Bronchial epithelial cell (primary cell): ENCODE measurements around the gene CCT7. TPM values are rescaled to one million over a fixed set of nuclear protein-coding genes. Genes with fewer than 3 reads are reported as not detected.
A peak's percentile ranks its signal among the peaks of the same experiment; 100 is the strongest.

Source experiments
- DNase-seq: peaks from one replicate; pipeline ENCODE4 v3.0.0-alpha.2; 2010; ENCODE audit warnings: low read depth
- FAIRE-seq: peaks from 2 replicates; lab custom pipeline; 2011; peaks lifted over from hg19 to GRCh38; lab: Jason Lieb, UNC
- H3K27me3 ChIP-seq: 2 replicates; pipeline ENCODE4 v1.5.1; 2011; ENCODE audit warnings: low read length; ENCODE audit not compliant: control insufficient read depth, insufficient read depth
- H3K36me3 ChIP-seq: 2 replicates; pipeline ENCODE4 v1.5.1; 2011; ENCODE audit warnings: low read length; ENCODE audit not compliant: control insufficient read depth, insufficient read depth
- H3K4me3 ChIP-seq: 2 replicates; pipeline ENCODE4 v1.5.1; 2011; ENCODE audit warnings: mild to moderate bottlenecking, low read depth, low read length, control low read depth
- CTCF ChIP-seq: IDR thresholded peaks from 2 replicates; pipeline ENCODE4 v1.5.1; 2011; ENCODE audit warnings: mild to moderate bottlenecking, moderate library complexity, low read length, control low read depth, inconsistent platforms; ENCODE audit not compliant: insufficient read depth, severe bottlenecking
- total RNA-seq: library from RNA; depleted of rRNA; stranded (reverse); fragments of >200 nt; gene quantifications from 2 replicates; pipeline ENCODE4 v1.2.1, GENCODE V29; 2014

Gene CCT7
- total RNA-seq, 1 donor from 2014 or later: 362 TPM

GRCh38 chr2:73250872-73251846 is 17.1 kb downstream of the CCT7 start:
- H3K27me3 ChIP-seq: no peaks in the 10 kb centered on the region
- H3K4me3 ChIP-seq: no peak overlapping the region
- no peak for TF ChIP-seq CTCF
- no peak for FAIRE-seq
- peaks cover 44% of the 10 kb centered on the region for H3K36me3 ChIP-seq
- DNase-seq: no peak

- Histone ChIP-seq H3K4me3 (no peak overlapping the region), H3K36me3 (peaks cover 38% of the 10 kb centered on the region), H3K27me3 (no peaks in the 10 kb centered on the region)
- DNase-seq: no peak
- no peak for TF ChIP-seq CTCF
- no peak for FAIRE-seq
Observed at GRCh38 chr2:73252238-73253027, 18.3 kb downstream of the CCT7 start.

- no peak for TF ChIP-seq CTCF
- FAIRE-seq (peak; percentile 28), DNase-seq (no peak)
- no peak overlapping the region for H3K4me3 ChIP-seq
- H3K27me3 ChIP-seq: no peaks in the 10 kb centered on the region
- peaks cover 31% of the 10 kb centered on the region for H3K36me3 ChIP-seq
Observed at GRCh38 chr2:73253400-73253799, 19.3 kb downstream of the CCT7 start.

- H3K4me3 ChIP-seq: no peak overlapping the region
- FAIRE-seq: no peak
- no peak for TF ChIP-seq CTCF
- DNase-seq: peak; percentile 28
- no peaks in the 10 kb centered on the region for H3K27me3 ChIP-seq
- H3K36me3 ChIP-seq: peaks cover 28% of the 10 kb centered on the region
Observed at GRCh38 chr2:73253901-73254300, 19.8 kb downstream of the CCT7 start.

GRCh38 chr2:73254343-73255006 is 20.4 kb downstream of the CCT7 start:
- TF ChIP-seq CTCF: no peak
- FAIRE-seq: no peak
- peak; percentile 64 for DNase-seq

More at GRCh38 chr2:73254343-73255006, 20.4 kb downstream of the CCT7 start:
- no peaks in the 10 kb centered on the region for H3K27me3 ChIP-seq
- H3K36me3 ChIP-seq: peaks cover 26% of the 10 kb centered on the region
- no peak overlapping the region for H3K4me3 ChIP-seq
